H1 (cell line): ENCODE results near the gene OR2L2. TPM values are rescaled to one million over a fixed set of nuclear protein-coding genes. Genes with fewer than 3 reads are reported as not detected.

Experiments used
- CTCF ChIA-PET: fragments of 300-600 bp; sonication (Branson Sonifier 250); formaldehyde crosslinking; loops from one replicate; lab custom pipeline; 2021; ENCODE audit not compliant: partially characterized antibody; lab: Charles Lee
- POLR2A ChIA-PET: fragments of 300-600 bp; sonication (Branson Sonifier 250); formaldehyde crosslinking; loops from one replicate; lab custom pipeline; 2021; ENCODE audit warnings: inconsistent platforms; ENCODE audit not compliant: partially characterized antibody; lab: Charles Lee
- DNase-seq, 2 experiments: peaks; one replicate each; pipeline versions ENCODE4 v3.0.0 to v3.0.0-alpha.2; 2010 to 2022; ENCODE audit warnings: low spot score in 2 of 2, low read depth in 1 of 2, mixed read lengths in 1 of 2
- FAIRE-seq: peaks from 2 replicates; lab custom pipeline; 2011; peaks lifted over from hg19 to GRCh38; lab: Jason Lieb, UNC
- H2AFZ ChIP-seq: 2 replicates; pipeline ENCODE4 v1.8.1; 2012; ENCODE audit warnings: low read length, inconsistent platforms
- H2AK5ac ChIP-seq: 2 replicates; pipeline ENCODE4 v1.6.1; 2013; ENCODE audit warnings: low read depth, low read length
- H2BK120ac ChIP-seq: replicated peaks from 2 replicates; pipeline ENCODE3; 2013; ENCODE audit warnings: low read depth, low read length, inconsistent platforms
- H2BK12ac ChIP-seq: 2 replicates; pipeline ENCODE4 v1.6.1; 2013; ENCODE audit warnings: low read depth, low read length
- H2BK15ac ChIP-seq: 2 replicates; pipeline ENCODE4 v1.6.1; 2013; ENCODE audit warnings: low read length
- H2BK20ac ChIP-seq: 2 replicates; pipeline ENCODE4 v1.6.1; 2013; ENCODE audit warnings: low read length
- H2BK5ac ChIP-seq: 2 replicates; pipeline ENCODE4 v1.6.1; 2013; ENCODE audit warnings: low read depth, low read length
- H3K14ac ChIP-seq: 2 replicates; pipeline ENCODE4 v1.6.1; 2013; ENCODE audit warnings: inconsistent platforms; ENCODE audit not compliant: insufficient read length
- H3K18ac ChIP-seq: 2 replicates; pipeline ENCODE4 v1.6.1; 2013; ENCODE audit warnings: low read length; ENCODE audit errors: extremely low read depth
- H3K23ac ChIP-seq: 2 replicates; pipeline ENCODE4 v1.6.1; 2013; ENCODE audit warnings: inconsistent platforms; ENCODE audit not compliant: insufficient read length
- H3K23me2 ChIP-seq: 2 replicates; pipeline ENCODE4 v1.6.1; 2013; ENCODE audit warnings: low read depth, low read length
- H3K27ac ChIP-seq: 2 replicates; pipeline ENCODE4 v1.6.1; 2011; ENCODE audit warnings: low read depth, low read length, inconsistent platforms
- H3K27me3 ChIP-seq, 4 experiments: replicated peaks in 1 of 4; 1 replicate in 1 of 4; 2 replicates in 3 of 4; pipeline versions ENCODE4 v1.6.1 to v1.8.1; 2011 to 2013; ENCODE audit warnings: low read length in 3 of 4, mild to moderate bottlenecking in 3 of 4, inconsistent platforms in 2 of 4, mixed read lengths in 2 of 4, moderate library complexity in 1 of 4; ENCODE audit not compliant: control insufficient read depth in 3 of 4, insufficient read depth in 3 of 4; ENCODE audit errors: extremely low read depth in 1 of 4
- H3K36me3 ChIP-seq, 4 experiments: 2 replicates each; pipeline versions ENCODE4 v1.6.1 to v1.8.1; 2011 to 2013; ENCODE audit warnings: mild to moderate bottlenecking in 4 of 4, low read length in 3 of 4, moderate library complexity in 2 of 4, control low read depth in 1 of 4, inconsistent platforms in 1 of 4; ENCODE audit not compliant: insufficient read depth in 4 of 4, control insufficient read depth in 2 of 4
- H3K4ac ChIP-seq: replicated peaks from 2 replicates; pipeline ENCODE3; 2013; ENCODE audit warnings: low read length, low read depth, mixed read lengths, inconsistent platforms; ENCODE audit not compliant: insufficient read length
- H3K4me1 ChIP-seq, 4 experiments: replicated peaks in 1 of 4; 1 replicate in 1 of 4; 2 replicates in 3 of 4; pipeline versions ENCODE4 v1.6.1 to v1.8.1; 2011 to 2013; ENCODE audit warnings: low read length in 3 of 4, inconsistent platforms in 2 of 4, mixed read lengths in 1 of 4; ENCODE audit not compliant: insufficient read depth in 4 of 4, control insufficient read depth in 3 of 4
- H3K4me2 ChIP-seq, 2 experiments: 2 replicates each; pipeline versions ENCODE4 v1.6.1 to v1.8.1; 2011 to 2013; ENCODE audit warnings: low read depth in 2 of 2, low read length in 2 of 2, control low read depth in 1 of 2, inconsistent platforms in 1 of 2, mild to moderate bottlenecking in 1 of 2; ENCODE audit not compliant: insufficient read depth in 1 of 2
- H3K4me3 ChIP-seq, 4 experiments: fragments of 200-600, 300-600 bp in 1 of 4; sonication (generic), shearing (Covaris generic), sonication (Bioruptor Twin) in 1 of 4; 2 replicates each; pipeline versions ENCODE4 v1.5.1 to v1.8.1; 2011 to 2016; ENCODE audit warnings: low read length in 4 of 4, low read depth in 3 of 4, control low read depth in 2 of 4, inconsistent platforms in 2 of 4, mild to moderate bottlenecking in 2 of 4, mixed read lengths in 1 of 4, moderate library complexity in 1 of 4; ENCODE audit not compliant: insufficient read depth in 2 of 4; ENCODE audit errors: extremely low read depth in 1 of 4
- H3K56ac ChIP-seq: replicated peaks from 2 replicates; pipeline ENCODE3; 2013; ENCODE audit warnings: low read depth, mild to moderate bottlenecking, mixed read lengths, low read length, inconsistent platforms; ENCODE audit not compliant: insufficient read length
- H3K79me1 ChIP-seq: 2 replicates; pipeline ENCODE4 v1.6.1; 2013; ENCODE audit warnings: low read depth, low read length, control low read depth
- H3K79me2 ChIP-seq, 2 experiments: 2 replicates each; pipeline versions ENCODE4 v1.6.1 to v1.8.1; 2012 to 2013; ENCODE audit warnings: low read length in 2 of 2, mild to moderate bottlenecking in 2 of 2, inconsistent platforms in 1 of 2; ENCODE audit not compliant: insufficient read depth in 2 of 2, control insufficient read depth in 1 of 2
- H3K9ac ChIP-seq, 4 experiments: replicated peaks in 1 of 4; 1 replicate in 1 of 4; 2 replicates in 3 of 4; pipeline versions ENCODE4 v1.6.1 to v1.8.1; 2011 to 2013; ENCODE audit warnings: low read depth in 3 of 4, low read length in 3 of 4, control low read depth in 2 of 4, mild to moderate bottlenecking in 2 of 4, moderate library complexity in 2 of 4, inconsistent platforms in 1 of 4; ENCODE audit errors: extremely low read depth in 1 of 4
- H3K9me3 ChIP-seq, 2 experiments: 2 replicates each; pipeline versions ENCODE4 v1.6.1 to v1.8.1; 2012 to 2013; ENCODE audit warnings: mild to moderate bottlenecking in 2 of 2, moderate library complexity in 2 of 2, control low read depth in 1 of 2, inconsistent platforms in 1 of 2, low read depth in 1 of 2, low read length in 1 of 2, mixed read lengths in 1 of 2; ENCODE audit not compliant: insufficient read depth in 2 of 2
- H4K20me1 ChIP-seq, 2 experiments: replicated peaks in 1 of 2; 2 replicates each; pipeline versions ENCODE3 to v1.8.1; 2011 to 2013; ENCODE audit warnings: inconsistent platforms in 2 of 2, low read length in 2 of 2, mild to moderate bottlenecking in 1 of 2; ENCODE audit not compliant: insufficient read depth in 2 of 2, control insufficient read depth in 1 of 2
- H4K5ac ChIP-seq: 2 replicates; pipeline ENCODE4 v1.6.1; 2013; ENCODE audit warnings: low read length, low read depth, mixed read lengths, inconsistent platforms; ENCODE audit not compliant: insufficient read length
- H4K8ac ChIP-seq: 2 replicates; pipeline ENCODE4 v1.8.0; 2013; ENCODE audit warnings: mild to moderate bottlenecking, moderate library complexity, low read length, inconsistent platforms; ENCODE audit not compliant: insufficient read depth; ENCODE audit errors: extremely low read depth
- H4K91ac ChIP-seq: replicated peaks from 2 replicates; pipeline ENCODE3; 2013; ENCODE audit warnings: low read length, mixed read lengths, inconsistent platforms; ENCODE audit not compliant: insufficient read length
- CREB1 ChIP-seq: IDR thresholded peaks from 2 replicates; pipeline ENCODE4 v1.6.1; 2012; ENCODE audit warnings: inconsistent platforms
- CTBP2 ChIP-seq: IDR thresholded peaks from 2 replicates; pipeline ENCODE4 v1.7.0; 2011; ENCODE audit warnings: borderline replicate concordance, mild to moderate bottlenecking, moderate library complexity, mixed read lengths, low read length; ENCODE audit not compliant: insufficient read depth, insufficient read length
- E2F6 ChIP-seq: IDR thresholded peaks from 2 replicates; pipeline ENCODE4 v1.6.1; 2012; ENCODE audit warnings: inconsistent platforms
- KDM4A ChIP-seq: IDR thresholded peaks from one replicate; pipeline ENCODE4 v1.7.1; 2012; ENCODE audit warnings: low read depth, mild to moderate bottlenecking, moderate library complexity, low read length, inconsistent platforms; ENCODE audit not compliant: severe bottlenecking
- SIX5 ChIP-seq: IDR thresholded peaks from 2 replicates; pipeline ENCODE4 v1.6.1; 2011; ENCODE audit warnings: mild to moderate bottlenecking, low read depth, low read length
- whole genome bisulfite sequencing, 2 experiments: shearing (Covaris generic) in 1 of 2; methylation state at CpG; one replicate each; pipeline versions ENCODE4 v1.1.6 to v1.1.7; 2013 to 2015; ENCODE audit warnings: low lambda C conversion rate in 2 of 2, mixed read lengths in 2 of 2, inconsistent platforms in 1 of 2, low coverage in 1 of 2, missing lambda C conversion rate in 1 of 2; ENCODE audit not compliant: insufficient replicate concordance in 2 of 2, insufficient coverage in 1 of 2, insufficient read length in 1 of 2; ENCODE audit errors: extremely low coverage in 1 of 2, missing lambda C conversion rate in 1 of 2; 5-methylcytosine and 5-hydroxymethylcytosine counted together
- polyA plus RNA-seq, 7 experiments: library from polyadenylated mRNA; depleted of rRNA in 3 of 7; stranded (reverse) in 5 of 7; unstranded in 2 of 7; fragments of >200 nt in 5 of 7; fragments of 200-250 nt in 2 of 7; gene quantifications; 1 replicate in 5 of 7; 2 replicates in 1 of 7; 4 replicates in 1 of 7; pipeline versions ENCODE4 v1.2.1 to v1.2.3, GENCODE V29; 2011 to 2013; ENCODE audit warnings: missing spikeins in 2 of 7, mixed read lengths in 2 of 7
- total RNA-seq: library from RNA; stranded (reverse); fragmentation: NEBNext Ultra II Directional; extraction: Animal tissue kit (Norgen Biotek cat#: 25700); gene quantifications from 2 replicates; pipeline ENCODE4 v1.2.1, GENCODE V29; 2021

Gene OR2L2
- total and polyA plus RNA-seq, 2 of the 8 experiments (the other 6 are each of a cell fraction or from before 2014, with no cell fraction given) = not detected

GRCh38 chr1:248009681-248010080 lies 20.2 kb upstream of the OR2L2 start:
- Histone ChIP-seq H2BK120ac (no peak overlapping the region), H3K4me1 (no peaks in the 10 kb centered on the region), H3K27ac (no peak overlapping the region), H3K36me3 (no peaks in the 10 kb centered on the region; a peak in 1 of 8 replicates), H3K9ac (no peak overlapping the region), H3K23me2 (no peaks in the 10 kb centered on the region), H3K14ac (no peak overlapping the region), H3K79me1 (no peaks in the 10 kb centered on the region), H3K27me3 (no peaks in the 10 kb centered on the region), H2AFZ (no peak overlapping the region), H3K23ac (no peak overlapping the region), H2AK5ac (no peak overlapping the region), H2BK20ac (no peak overlapping the region), H4K91ac (no peak overlapping the region), H3K18ac (no peak overlapping the region), H3K4ac (no peak overlapping the region), H2BK12ac (no peak overlapping the region), H3K4me2 (no peak overlapping the region), H4K8ac (no peak overlapping the region), H3K4me3 (no peak overlapping the region), H3K56ac (no peak overlapping the region), H3K9me3 (peaks cover 53 to 56% of the 10 kb centered on the region in 2 experiments), H4K20me1 (no peaks in the 10 kb centered on the region), H4K5ac (no peak overlapping the region), H3K79me2 (no peaks in the 10 kb centered on the region), H2BK15ac (no peak overlapping the region), H2BK5ac (no peak overlapping the region)
- no peak for FAIRE-seq
- TF ChIP-seq E2F6 (no peak), CTBP2 (no peak), CREB1 (no peak), SIX5 (no peak), KDM4A (no peak)
- ChIA-PET CTCF (no interaction called here), POLR2A (no interaction called here)
- no peak for DNase-seq
- 82% methylated on average over 3 of the region's 3 CpGs; no CpG with 5 or more reads in 1 of the 2 experiments for WGBS, 2 experiments
